ENCODE results near the gene OIT3. TPM values are rescaled to one million over a fixed set of nuclear protein-coding genes. Genes with fewer than 3 reads are reported as not detected.

The OIT3 gene
- total RNA-seq, 4 donors from 2014 or later: 0.16 to 1.2 (median 0.27) TPM; not detected in 1

- in situ Hi-C loops (cut with MboI; ENCODE audit: low pct_ligation_motif_present in 1 of 4, low pct_unique_long_range_greater_than_20kb in 1 of 4, low sequenced_read_pairs in 3 of 4) (no loop called here), intact Hi-C loops (cut with DNase I; ENCODE audit: low total_unique reads) (no loop called here)
- Histone ChIP-seq H3K4me3 (no peak overlapping the region), H3K36me3 (no peaks in the 10 kb centered on the region), H3K27me3 (no peaks in the 10 kb centered on the region), H3K27ac (no peak overlapping the region), H3K9me3 (no peaks in the 10 kb centered on the region), H3K4me1 (no peaks in the 10 kb centered on the region)
- TF ChIP-seq EP300 (IDR thresholded peaks at IDR 0.05; ENCODE audit: low read depth) (no peak), POLR2AphosphoS5 (IDR thresholded peaks at IDR 0.05) (no peak), POLR2A (IDR thresholded peaks at IDR 0.05) (no peak), CTCF (IDR thresholded peaks at IDR 0.05) (no peak)
- no peak for DNase-seq
- WGBS, 2 donors (ENCODE audit: low coverage in 1 of 2): 67 to 91% methylated on average over 2 to 20 of the region's 20 CpGs
These were observed 38.9 kb downstream of the OIT3 start for GRCh38 chr10:72932259-72933015.

GRCh38 chr10:72935361-72935760 is 41.8 kb downstream of the OIT3 start:
- TF ChIP-seq POLR2AphosphoS5 (IDR thresholded peaks at IDR 0.05): no peak
- no peak for TF ChIP-seq EP300 (IDR thresholded peaks at IDR 0.05; ENCODE audit: low read depth)
- no peak for TF ChIP-seq POLR2A (IDR thresholded peaks at IDR 0.05)
- no peak for TF ChIP-seq CTCF (IDR thresholded peaks at IDR 0.05)
- intact Hi-C loops (cut with DNase I; ENCODE audit: low total_unique reads): no loop called here

GRCh38 chr10:72943498-72944234 is 50.1 kb downstream of the OIT3 start:
- H3K27me3 ChIP-seq: no peaks in the 10 kb centered on the region
- in situ Hi-C loops (cut with MboI; ENCODE audit: low pct_ligation_motif_present in 1 of 4, low pct_unique_long_range_greater_than_20kb in 1 of 4, low sequenced_read_pairs in 3 of 4) (no loop called here), intact Hi-C loops (cut with DNase I; ENCODE audit: low total_unique reads) (no loop called here)
- WGBS, 2 donors (ENCODE audit: low coverage in 1 of 2): 63 to 69% methylated on average over 2 of the region's 2 CpGs
- H3K36me3 ChIP-seq: no peaks in the 10 kb centered on the region
- H3K4me1 ChIP-seq: peaks cover 0 to 2% (median under 1%) of the 10 kb centered on the region in 4 donors
- TF ChIP-seq EP300 (IDR thresholded peaks at IDR 0.05; ENCODE audit: low read depth): no peak
- no peak for TF ChIP-seq POLR2A (IDR thresholded peaks at IDR 0.05)
- TF ChIP-seq POLR2AphosphoS5 (IDR thresholded peaks at IDR 0.05): no peak
- TF ChIP-seq CTCF (IDR thresholded peaks at IDR 0.05): no peak
- H3K9me3 ChIP-seq: no peaks in the 10 kb centered on the region
- no peak overlapping the region for H3K27ac ChIP-seq
- DNase-seq: no peak
- H3K4me3 ChIP-seq: no peak overlapping the region

More at GRCh38 chr10:72935361-72935760, 41.8 kb downstream of the OIT3 start:
- no peaks in the 10 kb centered on the region for H3K36me3 ChIP-seq
- 81 to 92% methylated on average over 3 to 6 of the region's 6 CpGs for WGBS, 2 donors (ENCODE audit: low coverage in 1 of 2)
- H3K4me1 ChIP-seq: no peaks in the 10 kb centered on the region
- in situ Hi-C loops (cut with MboI; ENCODE audit: low pct_ligation_motif_present in 1 of 4, low pct_unique_long_range_greater_than_20kb in 1 of 4, low sequenced_read_pairs in 3 of 4): no loop called here
- H3K27me3 ChIP-seq: no peaks in the 10 kb centered on the region
- H3K9me3 ChIP-seq: no peaks in the 10 kb centered on the region
- H3K4me3 ChIP-seq: no peak overlapping the region
- no peak overlapping the region for H3K27ac ChIP-seq
- DNase-seq: no peak

- intact Hi-C loops (cut with DNase I; ENCODE audit: low total_unique reads) (no loop called here), in situ Hi-C loops (cut with MboI; ENCODE audit: low pct_ligation_motif_present in 1 of 4, low pct_unique_long_range_greater_than_20kb in 1 of 4, low sequenced_read_pairs in 3 of 4) (no loop called here)
- Histone ChIP-seq H3K4me3 (no peak overlapping the region), H3K4me1 (peaks cover 0 to 5% (median 3%) of the 10 kb centered on the region in 4 donors), H3K27ac (no peak overlapping the region), H3K27me3 (no peaks in the 10 kb centered on the region), H3K9me3 (no peaks in the 10 kb centered on the region), H3K36me3 (no peaks in the 10 kb centered on the region)
- 90% methylated on average over 1 of the region's 1 CpG; no CpG with 5 or more reads in 1 of the 2 donors for WGBS, 2 donors (ENCODE audit: low coverage in 1 of 2)
- DNase-seq: no peak
- TF ChIP-seq POLR2A (IDR thresholded peaks at IDR 0.05): no peak
- no peak for TF ChIP-seq POLR2AphosphoS5 (IDR thresholded peaks at IDR 0.05)
- TF ChIP-seq EP300 (IDR thresholded peaks at IDR 0.05; ENCODE audit: low read depth): no peak
- TF ChIP-seq CTCF (IDR thresholded peaks at IDR 0.05): no peak
These were observed 53.4 kb downstream of the OIT3 start for GRCh38 chr10:72946963-72947362.
